Measurements from ENCODE around the gene HBE1. TPM values are rescaled to one million over a fixed set of nuclear protein-coding genes. Genes with fewer than 3 reads are reported as not detected.

Gene HBE1
- total RNA-seq, 1 donor from 2014 or later, result 0.34 TPM

GRCh38 chr11:5226732-5227310 lies 42.9 kb downstream of the HBE1 start, which contains the start of gene HBB:
TSS of gene HBB (minus strand) at chr11:5227071. CDS start at chr11:5227021, 50 bp downstream.
- no peak within 1 kb of the TSS for H3K27ac Mint-ChIP-seq
- H3K9me3 Mint-ChIP-seq, result peaks cover 4% of the 10 kb centered on the region
- H3K4me1 Mint-ChIP-seq, result peaks cover 3% of the 10 kb centered on the region
- DNase-seq (ENCODE audit: low spot score in 2 of 2, unreplicated experiment in 2 of 2), result no peak
- TF ChIP-seq CTCF (IDR thresholded peaks at IDR 0.05; ENCODE audit: unreplicated experiment), result no peak
- H3K4me3 Mint-ChIP-seq, result no peak within 1 kb of the TSS
- H3K27me3 Mint-ChIP-seq (ENCODE audit: low read depth), result no peaks in the 10 kb centered on the region
- no peaks in the 10 kb centered on the region for H3K36me3 Mint-ChIP-seq

- Mint-ChIP-seq H3K9me3 (peaks cover 9% of the 10 kb centered on the region), H3K4me1 (peaks cover 3% of the 10 kb centered on the region), H3K4me3 (no peak overlapping the region), H3K36me3 (no peaks in the 10 kb centered on the region), H3K27me3 (ENCODE audit: low read depth) (no peaks in the 10 kb centered on the region), H3K27ac (no peak overlapping the region)
- TF ChIP-seq CTCF (IDR thresholded peaks at IDR 0.05; ENCODE audit: unreplicated experiment), result no peak
- no peak for DNase-seq (ENCODE audit: low spot score in 2 of 2, unreplicated experiment in 2 of 2)
Measured at GRCh38 chr11:5225480-5225871, 44.3 kb downstream of the HBE1 start.

- Mint-ChIP-seq H3K9me3 (peaks cover 12% of the 10 kb centered on the region), H3K27ac (no peak overlapping the region)
- no peak for DNase-seq (ENCODE audit: low spot score in 2 of 2, unreplicated experiment in 2 of 2)
Measured at GRCh38 chr11:5224538-5225479, 44.9 kb downstream of the HBE1 start.

GRCh38 chr11:5223686-5224085 lies 46.1 kb downstream of the HBE1 start:
- no peak for DNase-seq (ENCODE audit: low spot score in 2 of 2, unreplicated experiment in 2 of 2)
- H3K9me3 Mint-ChIP-seq, result peaks cover 17% of the 10 kb centered on the region
- TF ChIP-seq CTCF (IDR thresholded peaks at IDR 0.05; ENCODE audit: unreplicated experiment), result no peak
- no peaks in the 10 kb centered on the region for H3K36me3 Mint-ChIP-seq
- H3K4me1 Mint-ChIP-seq, result peaks cover 3% of the 10 kb centered on the region
- H3K27me3 Mint-ChIP-seq (ENCODE audit: low read depth), result no peaks in the 10 kb centered on the region
- H3K4me3 Mint-ChIP-seq, result no peak overlapping the region
- H3K27ac Mint-ChIP-seq, result no peak overlapping the region

More at GRCh38 chr11:5224538-5225479, 44.9 kb downstream of the HBE1 start:
- Mint-ChIP-seq H3K4me1 (peaks cover 3% of the 10 kb centered on the region), H3K27me3 (ENCODE audit: low read depth) (no peaks in the 10 kb centered on the region), H3K36me3 (no peaks in the 10 kb centered on the region), H3K4me3 (no peak overlapping the region)
- no peak for TF ChIP-seq CTCF (IDR thresholded peaks at IDR 0.05; ENCODE audit: unreplicated experiment)

- no peaks in the 10 kb centered on the region for H3K27me3 Mint-ChIP-seq (ENCODE audit: low read depth)
- no peak for TF ChIP-seq CTCF (IDR thresholded peaks at IDR 0.05; ENCODE audit: unreplicated experiment)
- H3K4me3 Mint-ChIP-seq, result no peak overlapping the region
- H3K36me3 Mint-ChIP-seq, result no peaks in the 10 kb centered on the region
- peaks cover 2% of the 10 kb centered on the region for H3K4me1 Mint-ChIP-seq
- H3K27ac Mint-ChIP-seq, result no peak overlapping the region
- peaks cover 19% of the 10 kb centered on the region for H3K9me3 Mint-ChIP-seq
- DNase-seq (ENCODE audit: low spot score in 2 of 2, unreplicated experiment in 2 of 2), result no peak
Measured at GRCh38 chr11:5223146-5223545, 46.6 kb downstream of the HBE1 start.

Other genes with a start within 250 kb of the HBE1 start
- gene OR52J3, start 223.4 kb downstream of the HBE1 start, total RNA-seq, result not detected in 3 replicates
- gene OR52E2, start 210.3 kb downstream of the HBE1 start, total RNA-seq, result not detected in 3 replicates
- not detected in 3 replicates for gene OR52E1, start 200.4 kb downstream of the HBE1 start, total RNA-seq
- gene OR52A5, start 131.6 kb downstream of the HBE1 start, total RNA-seq, result not detected in 3 replicates
- gene OR52A1, start 115.2 kb downstream of the HBE1 start, total RNA-seq, result 0.02 TPM in 2 of 3 replicates, not detected in the other
- not detected in 3 replicates for gene OR51V1, start 69.3 kb downstream of the HBE1 start, total RNA-seq
- gene HBB, start 42.9 kb downstream of the HBE1 start, total RNA-seq, result not detected in 3 replicates
- gene HBD, start 35.5 kb downstream of the HBE1 start, total RNA-seq, result 1.9 to 3.0 TPM (median 2.6 TPM) in 3 replicates
- not detected in 3 replicates for gene HBG1, start 20.1 kb downstream of the HBE1 start, total RNA-seq
- 0.38 to 0.54 TPM in 2 of 3 replicates, not detected in the other for gene HBG2, start 15.2 kb downstream of the HBE1 start, total RNA-seq
- gene OR51B4, start 32.0 kb upstream of the HBE1 start, total RNA-seq, result 0.25 to 0.65 TPM (median 0.47 TPM) in 3 replicates
- gene OR51B2, start 54.4 kb upstream of the HBE1 start, total RNA-seq, result 0.41 to 0.56 TPM in 2 of 3 replicates, not detected in the other
- gene OR51B5, start 73.6 kb upstream of the HBE1 start, total RNA-seq, result 0.89 to 1.2 TPM (median 1.1 TPM) in 3 replicates
- not detected in 3 replicates for gene OR51B6, start 81.6 kb upstream of the HBE1 start, total RNA-seq
- gene OR51M1, start 113.9 kb upstream of the HBE1 start, total RNA-seq, result not detected in 3 replicates
- not detected in 3 replicates for gene OR51Q1, start 152.2 kb upstream of the HBE1 start, total RNA-seq
- gene OR51I1, start 171.6 kb upstream of the HBE1 start, total RNA-seq, result 0.50 to 0.93 TPM (median 0.63 TPM) in 3 replicates
- gene OR51I2, start 179.4 kb upstream of the HBE1 start, total RNA-seq, result not detected in 3 replicates
- gene OR52D1, start 218.7 kb upstream of the HBE1 start, total RNA-seq, result not detected in 3 replicates
- gene UBQLN3, start 240.0 kb upstream of the HBE1 start, total RNA-seq, result 0.63 to 1.2 TPM (median 0.71 TPM) in 3 replicates
- 1.9 to 2.1 TPM (median 2.0 TPM) in 3 replicates for gene UBQLNL, start 246.8 kb upstream of the HBE1 start, total RNA-seq

Measured in mesothelial cell of epicardium (in vitro differentiated cells).